HG03060 (cell line): ENCODE results near the gene PTPRF.

Experiments
- ATAC-seq: cut with Tn5 transposase; IDR thresholded peaks from one replicate; pipeline ENCODE4 v1.9.1; 2021; ENCODE audit warnings: low read depth, moderate number of reproducible peaks; ENCODE audit not compliant: unreplicated experiment

The PTPRF gene

GRCh38 chr1:43572084-43572483, 41.4 kb downstream of the PTPRF start:
- no peak for ATAC-seq

- ATAC-seq = no peak
Measured at GRCh38 chr1:43572538-43572937, 41.9 kb downstream of the PTPRF start.

- no peak for ATAC-seq
Measured at GRCh38 chr1:43573066-43573800, 42.5 kb downstream of the PTPRF start.

GRCh38 chr1:43576521-43576920, 45.8 kb downstream of the PTPRF start:
- ATAC-seq = no peak

- ATAC-seq = no peak
Measured at GRCh38 chr1:43577655-43578542, 47.2 kb downstream of the PTPRF start.

- ATAC-seq = no peak
Measured at GRCh38 chr1:43580039-43580438, 49.4 kb downstream of the PTPRF start.

GRCh38 chr1:43582162-43582566, 51.5 kb downstream of the PTPRF start:
- ATAC-seq = no peak

- ATAC-seq = no peak
Measured at GRCh38 chr1:43583058-43583457, 52.4 kb downstream of the PTPRF start.

- no peak for ATAC-seq
Measured at GRCh38 chr1:43584204-43584603, 53.5 kb downstream of the PTPRF start.

- ATAC-seq = no peak
Measured at GRCh38 chr1:43585557-43585956, 54.9 kb downstream of the PTPRF start.

- no peak for ATAC-seq
Measured at GRCh38 chr1:43586136-43586731, 55.6 kb downstream of the PTPRF start.

GRCh38 chr1:43587001-43587400, 56.3 kb downstream of the PTPRF start:
- ATAC-seq = no peak

- no peak for ATAC-seq
Measured at GRCh38 chr1:43587594-43587993, 56.9 kb downstream of the PTPRF start.

- no peak for ATAC-seq
Measured at GRCh38 chr1:43588592-43588991, 57.9 kb downstream of the PTPRF start.

- ATAC-seq = no peak
Measured at GRCh38 chr1:43590388-43590925, 59.8 kb downstream of the PTPRF start.

GRCh38 chr1:43591181-43591580, 60.5 kb downstream of the PTPRF start:
- ATAC-seq = no peak

GRCh38 chr1:43592051-43592665, 61.5 kb downstream of the PTPRF start:
- ATAC-seq = no peak

GRCh38 chr1:43592974-43593683, 62.4 kb downstream of the PTPRF start:
- ATAC-seq = no peak

GRCh38 chr1:43596579-43596978, 65.9 kb downstream of the PTPRF start:
- ATAC-seq = no peak

- no peak for ATAC-seq
Measured at GRCh38 chr1:43597028-43597427, 66.3 kb downstream of the PTPRF start.
